WTC11 (cell line): ENCODE data around the gene PAQR4. TPM values are rescaled to one million over a fixed set of nuclear protein-coding genes. Genes with fewer than 3 reads are reported as not detected.

ENCODE experiments used
- AR ChIP-seq: fragments of 250-450 bp; sonication (Bioruptor Pico); IDR thresholded peaks from 2 replicates; pipeline ENCODE4 v1.9.0; 2021; ENCODE audit warnings: mild to moderate bottlenecking
- ARID4B ChIP-seq: sonication (generic); formaldehyde crosslinking; IDR thresholded peaks from 2 replicates; pipeline ENCODE4 v1.8.0; 2023; ENCODE audit warnings: missing genetic modification reagents, mild to moderate bottlenecking, borderline replicate concordance
- ATF1 ChIP-seq: sonication (generic); formaldehyde crosslinking; IDR thresholded peaks from 2 replicates; pipeline ENCODE4 v1.8.1; 2023; ENCODE audit warnings: mild to moderate bottlenecking, moderate library complexity, missing genetic modification reagents
- FOXJ3 ChIP-seq: sonication (generic); formaldehyde crosslinking; IDR thresholded peaks from 2 replicates; pipeline ENCODE4 v1.9.0; 2021; ENCODE audit warnings: missing genetic modification reagents, mild to moderate bottlenecking, borderline replicate concordance
- FOXP4 ChIP-seq: sonication (generic); formaldehyde crosslinking; IDR thresholded peaks from 2 replicates; pipeline ENCODE4 v1.8.0; 2022; ENCODE audit warnings: mild to moderate bottlenecking, missing genetic modification reagents
- MXD4 ChIP-seq: fragments of 250-450 bp; sonication (Bioruptor Pico); IDR thresholded peaks from 2 replicates; pipeline ENCODE4 v1.8.0; 2021; ENCODE audit warnings: mild to moderate bottlenecking, moderate library complexity, borderline replicate concordance
- OVOL2 ChIP-seq: fragments of 250-450 bp; sonication (Bioruptor Pico); IDR thresholded peaks from 2 replicates; pipeline ENCODE4 v1.9.0; 2021; ENCODE audit warnings: mild to moderate bottlenecking, borderline replicate concordance
- USF1 ChIP-seq: sonication (generic); formaldehyde crosslinking; IDR thresholded peaks from 2 replicates; pipeline ENCODE4 v1.8.0; 2022; ENCODE audit warnings: mild to moderate bottlenecking, missing genetic modification reagents
- USF2 ChIP-seq: sonication (generic); formaldehyde crosslinking; IDR thresholded peaks from 2 replicates; pipeline ENCODE4 v1.8.1; 2023; ENCODE audit warnings: mild to moderate bottlenecking, missing genetic modification reagents, moderate library complexity
- ZMAT4 ChIP-seq: fragments of 250-450 bp; sonication (Bioruptor Pico); IDR thresholded peaks from 2 replicates; pipeline ENCODE4 v1.9.0; 2021; ENCODE audit warnings: mild to moderate bottlenecking
- ZNF219 ChIP-seq: sonication (generic); formaldehyde crosslinking; IDR thresholded peaks from 2 replicates; pipeline ENCODE4 v1.8.0; 2023; ENCODE audit warnings: missing genetic modification reagents, mild to moderate bottlenecking, borderline replicate concordance
- ZNF281 ChIP-seq: sonication (generic); formaldehyde crosslinking; IDR thresholded peaks from 2 replicates; pipeline ENCODE4 v1.8.0; 2023; ENCODE audit warnings: mild to moderate bottlenecking, missing genetic modification reagents
- ZNF396 ChIP-seq: fragments of 250-450 bp; sonication (Bioruptor Pico); IDR thresholded peaks from 2 replicates; pipeline ENCODE4 v1.8.0; 2021; ENCODE audit warnings: mild to moderate bottlenecking, moderate library complexity, borderline replicate concordance
- ZNF425 ChIP-seq: fragments of 250-450 bp; sonication (Bioruptor Pico); conservative IDR thresholded peaks from 2 replicates; pipeline ENCODE4 v1.9.0; 2021; ENCODE audit warnings: mild to moderate bottlenecking
- total RNA-seq: library from RNA; stranded (reverse); gene quantifications from 3 replicates; pipeline ENCODE4 v1.2.3, GENCODE V29; 2021

Gene PAQR4
- total RNA-seq, 1 experiment from 2014 or later = 32.4 TPM

- TF ChIP-seq USF2 (CRISPR knock-in tag) (no peak), ZMAT4 (CRISPR knock-in tag) (no peak), FOXP4 (CRISPR knock-in tag) (peak; percentile 21; the same call in 1 of the 2 replicates), ZNF425 (CRISPR knock-in tag) (no peak), FOXJ3 (CRISPR knock-in tag) (no peak), ARID4B (no peak), ZNF219 (no peak), USF1 (CRISPR knock-in tag) (0 out of 2 replicates have a peak, but pooled peaks have one; percentile 23), AR (CRISPR knock-in tag) (no peak), ZNF281 (no peak), OVOL2 (CRISPR knock-in tag) (no peak), ZNF396 (CRISPR knock-in tag) (no peak), MXD4 (CRISPR knock-in tag) (no peak), ATF1 (CRISPR knock-in tag) (no peak)
Observed at GRCh38 chr16:3007059-3007956, 38.2 kb downstream of the PAQR4 start (continued).
